Keratinocyte (primary cell): ENCODE measurements around the gene TPH1. TPM values are rescaled to one million over a fixed set of nuclear protein-coding genes. Genes with fewer than 3 reads are reported as not detected.

Experiments used
- DNase-seq: peaks from one replicate; pipeline ENCODE4 v3.0.0-alpha.2; 2011; ENCODE audit warnings: low read depth, missing footprints, low spot score
- FAIRE-seq: peaks from 2 replicates; lab custom pipeline; 2011; peaks lifted over from hg19 to GRCh38; lab: Jason Lieb, UNC
- H2AFZ ChIP-seq: 2 replicates; pipeline ENCODE4 v1.6.0; 2012; ENCODE audit warnings: low read length, control low read depth, inconsistent platforms; ENCODE audit not compliant: control insufficient read depth
- H3K27ac ChIP-seq: 2 replicates; pipeline ENCODE4 v1.5.1; 2011; ENCODE audit warnings: low read length; ENCODE audit not compliant: control insufficient read depth, insufficient read depth
- H3K27me3 ChIP-seq: 3 replicates; pipeline ENCODE4 v1.6.0; 2011; ENCODE audit warnings: low read length; ENCODE audit not compliant: control insufficient read depth, insufficient read depth; ENCODE audit errors: extremely low read depth
- H3K36me3 ChIP-seq, 2 experiments: 2 replicates in 1 of 2; 3 replicates in 1 of 2; pipeline ENCODE4 v1.5.1; 2011; ENCODE audit warnings: low read length in 2 of 2, mild to moderate bottlenecking in 1 of 2; ENCODE audit not compliant: control insufficient read depth in 2 of 2, insufficient read depth in 2 of 2; ENCODE audit errors: extremely low read depth in 1 of 2
- H3K4me1 ChIP-seq: 3 replicates; pipeline ENCODE4 v1.5.1; 2011; ENCODE audit warnings: low read length; ENCODE audit not compliant: control insufficient read depth, insufficient read depth; ENCODE audit errors: extremely low read depth
- H3K4me2 ChIP-seq: 3 replicates; pipeline ENCODE4 v1.6.0; 2011; ENCODE audit warnings: low read depth, low read length; ENCODE audit not compliant: control insufficient read depth, insufficient read depth; ENCODE audit errors: extremely low read depth
- H3K4me3 ChIP-seq, 3 experiments: fragments of 200-600 bp in 1 of 3; sonication (generic) in 1 of 3; 2 replicates in 2 of 3; 3 replicates in 1 of 3; pipeline ENCODE4 v1.5.1; 2011 to 2016; ENCODE audit warnings: low read length in 3 of 3, mild to moderate bottlenecking in 3 of 3, control low read depth in 2 of 3, inconsistent platforms in 1 of 3, low read depth in 1 of 3, mixed read lengths in 1 of 3, mixed run types in 1 of 3, moderate library complexity in 1 of 3; ENCODE audit not compliant: control insufficient read depth in 2 of 3, insufficient read depth in 2 of 3; ENCODE audit errors: extremely low read depth in 1 of 3
- H3K79me2 ChIP-seq: 2 replicates; pipeline ENCODE4 v1.6.0; 2012; ENCODE audit warnings: low read length; ENCODE audit not compliant: control insufficient read depth, insufficient read depth
- H3K9ac ChIP-seq: 3 replicates; pipeline ENCODE4 v1.6.0; 2011; ENCODE audit warnings: low read length; ENCODE audit not compliant: control insufficient read depth, insufficient read depth; ENCODE audit errors: extremely low read depth
- H3K9me1 ChIP-seq: 3 replicates; pipeline ENCODE4 v1.6.0; 2011; ENCODE audit warnings: low read length; ENCODE audit not compliant: control insufficient read depth, insufficient read depth; ENCODE audit errors: extremely low read depth
- H3K9me3 ChIP-seq: 2 replicates; pipeline ENCODE4 v1.5.1; 2012; ENCODE audit warnings: low read depth, low read length; ENCODE audit not compliant: control insufficient read depth
- H4K20me1 ChIP-seq: 3 replicates; pipeline ENCODE4 v1.6.0; 2011; ENCODE audit warnings: low read length; ENCODE audit not compliant: control insufficient read depth, insufficient read depth; ENCODE audit errors: extremely low read depth
- EZH2 ChIP-seq: IDR thresholded peaks from one replicate; pipeline ENCODE4 v1.6.1; 2012; ENCODE audit warnings: inconsistent platforms, mild to moderate bottlenecking, low read length, moderate library complexity
- dilution Hi-C: fragments of 300-500 bp; cut with MboI; formaldehyde crosslinking; loops from one replicate; pipeline ENCODE4 v1.7.0; 2020; ENCODE audit warnings: low sequenced_read_pairs; ENCODE audit not compliant: extremely low pct_ligation_motif_present
- polyA plus RNA-seq, 5 experiments: library from polyadenylated mRNA; depleted of rRNA in 3 of 5; stranded (reverse) in 3 of 5; stranded (forward) in 1 of 5; unstranded in 1 of 5; fragments of >200 nt; gene quantifications; 1 replicate in 1 of 5; 2 replicates in 3 of 5; 3 replicates in 1 of 5; pipeline versions ENCODE4 v1.2.1 to v1.2.3, GENCODE V29; 2011 to 2012; ENCODE audit warnings: missing spikeins in 2 of 5, low read depth in 1 of 5, low replicate concordance in 1 of 5
- TF ChIP-seq, protein P1 (sequence below), 3 experiments: IDR thresholded peaks in 1 of 3; conservative IDR thresholded peaks in 1 of 3; optimal IDR thresholded peaks in 1 of 3; 2 replicates in 2 of 3; 3 replicates in 1 of 3; pipeline versions ENCODE3 to v1.5.1; 2011; ENCODE audit warnings: low read length in 3 of 3, mild to moderate bottlenecking in 3 of 3, moderate library complexity in 2 of 3, control low read depth in 1 of 3, inconsistent platforms in 1 of 3; ENCODE audit not compliant: insufficient read depth in 2 of 3; ENCODE audit errors: extremely low read depth in 1 of 3

The TPH1 gene
- polyA plus RNA-seq, 1 donor (not counting 4 experiments of a cell fraction or from before 2014, with no cell fraction given), result 0.22 TPM

DNA sequence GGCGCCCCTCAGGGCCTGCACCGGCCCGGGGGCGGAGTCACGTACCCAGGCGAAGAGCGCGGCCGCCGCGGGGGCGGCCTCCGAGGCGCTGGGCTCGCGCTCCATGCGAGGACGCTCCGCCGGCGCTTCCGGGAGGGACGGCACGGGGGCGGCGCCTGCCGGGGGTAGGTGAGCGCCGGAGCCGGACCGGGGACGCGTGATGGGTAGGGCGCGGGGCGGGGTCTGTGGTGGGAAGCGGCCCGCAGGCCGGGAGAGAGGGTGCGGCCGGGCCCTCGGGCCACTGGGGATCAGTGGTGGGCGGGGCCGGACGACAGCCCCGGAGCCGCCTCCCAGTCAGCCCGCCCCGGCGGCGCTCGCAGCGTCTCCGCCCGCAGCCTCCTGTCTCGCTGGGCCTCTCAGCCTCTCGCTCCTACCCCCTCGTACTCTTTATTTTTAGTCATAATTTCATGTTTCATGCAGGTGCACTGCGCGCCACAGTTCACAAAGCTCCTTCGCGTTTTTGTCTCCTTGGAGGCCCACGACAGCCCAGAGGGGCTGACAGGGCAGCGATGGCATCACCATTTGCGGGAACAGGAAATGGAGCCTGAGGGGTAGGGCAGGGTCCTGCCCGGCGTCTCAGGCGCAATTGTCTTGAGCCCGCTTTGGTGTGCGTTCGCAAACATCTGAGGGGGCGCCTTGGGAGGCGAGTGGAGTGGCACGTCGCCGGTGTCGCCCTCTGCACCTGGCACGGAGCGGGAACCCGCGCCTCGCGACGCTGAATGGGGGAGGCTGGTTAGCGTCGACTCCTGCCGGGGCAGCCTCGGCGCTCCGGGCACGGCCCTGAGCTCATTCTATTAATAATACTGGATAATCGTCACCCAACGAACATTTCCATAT, 32.9 kb downstream of the TPH1 start, which contains the start of gene SERGEF:
Gene SERGEF (minus strand): TSS at position 142 of the 876 bp plus-strand sequence. CDS start 37 bp downstream, at position 105.
- peak within 1 kb of the TSS; percentile 56 for H3K27ac ChIP-seq
- dilution Hi-C loops, result no loop called here

DNA sequence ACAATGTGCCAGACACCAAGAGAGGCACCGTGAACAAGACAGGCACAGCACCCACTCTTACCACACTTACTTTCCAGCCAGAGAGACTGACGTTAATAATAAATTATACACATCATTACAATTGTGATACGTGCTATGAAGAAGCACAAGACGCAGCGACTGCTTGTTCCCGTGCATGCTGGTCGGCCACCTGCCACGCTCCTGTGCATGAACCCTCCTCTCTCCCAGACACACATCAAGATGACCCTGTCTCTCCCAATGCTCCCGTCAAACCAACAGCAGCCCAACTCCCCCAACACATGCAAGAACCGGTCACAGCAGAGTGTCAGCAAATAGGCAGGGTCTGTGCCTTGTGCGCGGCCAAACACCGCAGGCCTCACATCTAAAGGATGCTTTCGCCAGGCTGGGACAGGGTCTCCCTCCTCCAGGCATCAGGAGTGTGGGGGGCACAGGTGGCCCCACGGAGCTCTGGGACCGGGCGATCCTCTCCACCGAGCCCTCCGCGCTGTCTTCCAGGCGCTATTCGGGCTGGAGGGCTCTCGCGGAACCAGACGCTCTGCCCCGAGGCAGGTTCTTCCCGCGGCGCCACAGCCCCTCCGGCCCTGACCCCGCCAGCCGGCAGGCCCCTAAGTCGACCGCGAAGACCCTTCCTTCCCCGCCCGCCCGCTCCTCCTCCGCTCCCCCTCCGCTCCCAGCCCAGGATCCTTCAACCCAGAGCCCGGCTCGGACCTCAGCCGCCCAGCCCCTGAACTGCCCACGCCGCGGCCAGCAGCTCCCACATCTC, 33.8 kb downstream of the TPH1 start:
- Histone ChIP-seq H2AFZ (peak overlapping the region; percentile 72), H3K4me2 (peak overlapping the region; percentile 85), H3K36me3 (no peaks in the 10 kb centered on the region), H3K79me2 (peaks cover 11% of the 10 kb centered on the region), H3K27me3 (peaks cover 3% of the 10 kb centered on the region), H3K27ac (peak overlapping the region; percentile 30), H3K4me3 (peak overlapping the region; percentile 83 to 91 (median 87)), H3K9me1 (no peaks in the 10 kb centered on the region), H3K4me1 (peaks cover 10% of the 10 kb centered on the region), H3K9me3 (no peaks in the 10 kb centered on the region), H4K20me1 (no peaks in the 10 kb centered on the region), H3K9ac (peak overlapping the region; percentile 77)
- dilution Hi-C loops, result no loop called here
- DNase-seq (no peak), FAIRE-seq (no peak)
- no peak for TF ChIP-seq EZH2
- TF ChIP-seq, protein P1, sequence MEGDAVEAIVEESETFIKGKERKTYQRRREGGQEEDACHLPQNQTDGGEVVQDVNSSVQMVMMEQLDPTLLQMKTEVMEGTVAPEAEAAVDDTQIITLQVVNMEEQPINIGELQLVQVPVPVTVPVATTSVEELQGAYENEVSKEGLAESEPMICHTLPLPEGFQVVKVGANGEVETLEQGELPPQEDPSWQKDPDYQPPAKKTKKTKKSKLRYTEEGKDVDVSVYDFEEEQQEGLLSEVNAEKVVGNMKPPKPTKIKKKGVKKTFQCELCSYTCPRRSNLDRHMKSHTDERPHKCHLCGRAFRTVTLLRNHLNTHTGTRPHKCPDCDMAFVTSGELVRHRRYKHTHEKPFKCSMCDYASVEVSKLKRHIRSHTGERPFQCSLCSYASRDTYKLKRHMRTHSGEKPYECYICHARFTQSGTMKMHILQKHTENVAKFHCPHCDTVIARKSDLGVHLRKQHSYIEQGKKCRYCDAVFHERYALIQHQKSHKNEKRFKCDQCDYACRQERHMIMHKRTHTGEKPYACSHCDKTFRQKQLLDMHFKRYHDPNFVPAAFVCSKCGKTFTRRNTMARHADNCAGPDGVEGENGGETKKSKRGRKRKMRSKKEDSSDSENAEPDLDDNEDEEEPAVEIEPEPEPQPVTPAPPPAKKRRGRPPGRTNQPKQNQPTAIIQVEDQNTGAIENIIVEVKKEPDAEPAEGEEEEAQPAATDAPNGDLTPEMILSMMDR (optimal IDR thresholded peaks at IDR 0.05 in 1 of 3, IDR thresholded peaks at IDR 0.05 in 1 of 3, conservative IDR thresholded peaks at IDR 0.05 in 1 of 3; ENCODE audit: extremely low read depth in 1 of 3, insufficient read depth in 2 of 3, low read length in 3 of 3), result no peak

More for the DNA sequence above, 32.9 kb downstream of the TPH1 start, which contains the start of gene SERGEF:
- peaks cover 10% of the 10 kb centered on the region for H3K4me1 ChIP-seq
- H3K9ac ChIP-seq, result peak within 1 kb of the TSS; percentile 77
- H2AFZ ChIP-seq, result peak within 1 kb of the TSS; percentile 96
- no peak for FAIRE-seq
- peaks cover 11% of the 10 kb centered on the region for H3K79me2 ChIP-seq
- H3K4me3 ChIP-seq, result peak within 1 kb of the TSS; percentile 83 to 91 (median 87)
- TF ChIP-seq, protein P1 (optimal IDR thresholded peaks at IDR 0.05 in 1 of 3, IDR thresholded peaks at IDR 0.05 in 1 of 3, conservative IDR thresholded peaks at IDR 0.05 in 1 of 3; ENCODE audit: extremely low read depth in 1 of 3, insufficient read depth in 2 of 3, low read length in 3 of 3), result peak in 1 of 3 experiments; percentile 11
- TF ChIP-seq EZH2, result no peak
- no peaks in the 10 kb centered on the region for H3K9me1 ChIP-seq
- no peaks in the 10 kb centered on the region for H3K36me3 ChIP-seq
- H3K4me2 ChIP-seq, result peak within 1 kb of the TSS; percentile 92
- peak; percentile 41 for DNase-seq
- H3K27me3 ChIP-seq, result peaks cover 3% of the 10 kb centered on the region
- H4K20me1 ChIP-seq, result no peaks in the 10 kb centered on the region
- no peaks in the 10 kb centered on the region for H3K9me3 ChIP-seq
